Lower leg skin (tissue), 3 donors: ENCODE measurements around the gene LGSN.

Experiments used
- CTCF ChIP-seq, 3 donors: fragments of 450-650 bp; IDR thresholded peaks; one replicate each; pipeline ENCODE4 v1.5.1; 2016; ENCODE audit warnings: antibody characterized with exemption in 3 of 3, mild to moderate bottlenecking in 3 of 3, moderate library complexity in 2 of 3
- POLR2A ChIP-seq, 2 donors: fragments of 450-650 bp; IDR thresholded peaks; one replicate each; pipeline ENCODE4 v1.6.1; 2016 to 2017; ENCODE audit warnings: antibody characterized with exemption in 2 of 2, mild to moderate bottlenecking in 1 of 2, moderate library complexity in 1 of 2

GRCh38 chr6:63295553-63296194 is 24.1 kb downstream of the LGSN start:
- TF ChIP-seq CTCF (IDR thresholded peaks at IDR 0.05) (no peak), POLR2A (IDR thresholded peaks at IDR 0.05) (no peak)
